Activated CD8-positive, alpha-beta memory T cell treated with anti-CD3 and anti-CD28 coated beads, Interleukin-2, amount 50 U/mL, for 24 hours (primary cell): ENCODE data around the gene RASSF5.

Experiments
- DNase-seq: peaks from one replicate; pipeline ENCODE4 v3.0.0-alpha.2; 2020; ENCODE audit errors: extremely low read depth

The RASSF5 gene

DNA sequence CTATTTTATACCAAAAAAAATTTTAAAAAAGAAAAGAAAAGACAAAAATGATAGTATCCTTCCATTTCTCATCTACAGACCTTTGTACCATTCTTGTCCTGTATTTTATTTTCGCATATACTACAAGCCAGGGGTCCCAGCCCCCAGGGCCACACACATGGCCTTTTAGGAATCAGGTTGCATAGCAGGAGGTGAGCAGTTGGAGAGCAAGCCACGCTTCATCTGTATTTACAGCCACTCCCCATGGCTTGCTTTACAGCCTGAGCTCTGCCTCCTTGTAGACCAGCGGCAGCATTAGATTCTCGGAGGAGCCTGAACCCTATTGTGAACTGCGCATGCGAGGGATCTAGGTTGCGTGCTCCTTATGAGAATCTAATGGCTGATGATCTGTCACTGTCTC is 39.8 kb downstream of the RASSF5 start:
- DNase-seq, result no peak

DNA sequence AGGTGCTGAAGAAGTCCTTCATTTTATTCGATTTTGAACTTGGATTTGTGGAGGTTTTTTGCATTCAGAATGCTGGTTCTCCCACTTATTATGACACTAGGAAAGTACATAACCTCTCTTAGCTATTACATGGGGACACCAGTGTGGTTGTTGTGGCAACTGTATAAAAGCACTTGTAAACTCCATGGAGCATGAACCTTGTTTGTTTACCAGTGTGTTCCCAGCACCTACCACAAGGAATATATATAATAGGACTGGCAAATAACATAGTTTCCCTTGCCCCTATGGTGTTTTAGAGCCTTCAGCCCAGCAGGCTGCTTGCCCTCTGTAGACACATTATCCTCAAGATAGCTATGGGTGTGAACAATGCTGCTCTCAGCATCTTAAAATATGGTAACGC is 43.1 kb downstream of the RASSF5 start:
- DNase-seq, result no peak

DNA sequence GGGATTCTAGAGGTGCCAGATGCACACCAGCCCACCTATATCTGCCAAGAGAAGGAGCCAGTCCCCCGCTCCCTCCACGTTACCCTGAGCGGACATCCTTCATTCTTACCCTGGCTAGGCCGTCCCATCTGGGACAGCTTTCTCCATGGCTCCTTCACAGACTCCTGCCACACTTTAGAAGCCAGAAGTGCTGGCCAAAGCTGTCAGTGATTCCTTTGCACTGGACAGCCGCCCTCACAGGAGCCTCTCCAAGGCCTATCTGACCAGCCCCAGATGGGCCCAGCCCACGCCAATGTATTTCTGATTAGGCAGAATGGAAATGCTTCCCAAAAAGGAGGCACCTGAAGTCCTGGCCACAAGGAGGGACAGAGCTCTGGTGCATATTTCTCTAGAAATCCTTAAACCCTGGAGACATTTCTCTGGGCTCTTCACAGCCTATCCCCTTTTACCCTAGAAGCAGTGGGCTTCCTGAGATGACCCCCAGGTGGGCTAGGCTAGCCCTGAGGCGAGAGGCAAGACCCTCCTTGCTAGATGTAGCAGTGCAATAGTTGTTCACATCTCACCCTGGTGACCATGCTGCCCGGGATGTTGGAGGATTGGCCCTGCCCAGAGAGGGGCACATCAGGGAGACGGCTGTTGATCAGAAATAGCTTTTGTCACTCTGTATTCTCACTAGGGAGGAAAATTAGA is 44.1 kb downstream of the RASSF5 start:
- no peak for DNase-seq

DNA sequence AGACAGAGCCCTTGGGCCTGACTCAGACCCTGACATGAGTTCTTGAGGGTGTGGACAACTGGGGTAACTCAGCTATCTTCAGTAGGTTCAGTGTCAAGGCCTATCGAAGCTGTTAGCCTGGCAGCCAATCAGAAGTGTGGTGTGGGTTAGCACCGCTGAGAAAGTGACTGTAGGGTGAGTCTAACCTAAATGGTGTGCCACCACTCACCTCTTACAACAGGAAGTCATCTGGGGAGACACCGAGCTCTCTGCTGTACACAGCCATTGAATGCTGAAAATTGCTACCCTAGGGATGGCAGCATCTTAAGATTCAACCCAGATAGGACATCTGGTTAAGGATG is 44.6 kb downstream of the RASSF5 start:
- no peak for DNase-seq

DNA sequence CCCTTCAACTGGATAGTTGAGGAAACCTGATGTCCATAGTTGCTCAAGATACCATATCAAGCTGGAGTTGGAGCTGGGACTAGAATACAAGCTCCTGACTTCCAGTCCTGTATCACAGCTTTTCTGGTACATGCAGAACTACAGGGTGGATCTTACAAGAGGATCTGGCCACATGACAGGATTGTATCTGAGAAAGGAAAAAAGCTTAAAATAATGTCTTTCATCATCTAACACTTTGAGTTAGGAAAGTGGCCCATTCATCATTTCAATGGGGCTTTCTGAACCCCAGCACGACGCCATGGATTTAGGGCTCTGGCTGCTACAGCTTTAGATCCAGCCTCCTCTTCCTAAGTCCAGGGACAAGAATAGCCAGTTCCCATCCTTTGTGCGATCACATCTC is 46.9 kb downstream of the RASSF5 start:
- no peak for DNase-seq

DNA sequence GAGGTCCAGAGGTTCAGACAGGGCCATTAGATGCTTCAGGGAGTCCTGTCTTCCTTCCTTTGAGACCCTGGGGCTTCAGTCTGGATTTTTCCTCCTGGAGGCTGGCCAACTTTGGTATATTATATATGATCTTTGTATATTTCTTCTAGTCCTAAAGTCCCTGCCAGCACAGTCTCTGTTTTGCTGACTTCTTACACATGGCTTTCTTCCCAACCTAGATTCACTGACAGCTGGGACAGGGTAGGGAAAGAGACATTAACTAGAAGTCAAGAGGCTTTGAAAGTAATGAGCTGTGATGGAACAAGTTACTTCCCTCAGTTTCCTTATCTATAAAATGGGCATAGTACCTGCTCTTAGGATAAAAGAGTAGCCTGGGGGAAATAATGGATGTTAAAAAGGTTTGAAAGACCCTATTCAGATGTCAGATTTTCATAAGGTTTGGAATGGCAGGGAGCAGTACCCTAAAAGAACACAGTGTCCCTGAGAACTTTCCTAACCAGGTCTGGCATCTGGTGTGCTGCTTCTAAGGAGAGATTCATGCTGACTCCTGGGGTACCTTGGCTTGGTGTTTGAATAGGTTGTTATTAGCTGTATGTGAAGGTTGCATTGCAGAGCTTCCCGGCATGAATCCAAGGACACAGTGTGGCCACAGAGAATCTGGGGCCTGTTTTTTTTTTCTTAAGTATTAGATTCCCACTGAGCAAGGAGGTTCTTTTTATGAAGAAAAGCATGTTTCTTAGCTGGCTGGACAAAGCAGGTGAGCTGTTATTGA is 47.6 kb downstream of the RASSF5 start:
- no peak for DNase-seq

DNA sequence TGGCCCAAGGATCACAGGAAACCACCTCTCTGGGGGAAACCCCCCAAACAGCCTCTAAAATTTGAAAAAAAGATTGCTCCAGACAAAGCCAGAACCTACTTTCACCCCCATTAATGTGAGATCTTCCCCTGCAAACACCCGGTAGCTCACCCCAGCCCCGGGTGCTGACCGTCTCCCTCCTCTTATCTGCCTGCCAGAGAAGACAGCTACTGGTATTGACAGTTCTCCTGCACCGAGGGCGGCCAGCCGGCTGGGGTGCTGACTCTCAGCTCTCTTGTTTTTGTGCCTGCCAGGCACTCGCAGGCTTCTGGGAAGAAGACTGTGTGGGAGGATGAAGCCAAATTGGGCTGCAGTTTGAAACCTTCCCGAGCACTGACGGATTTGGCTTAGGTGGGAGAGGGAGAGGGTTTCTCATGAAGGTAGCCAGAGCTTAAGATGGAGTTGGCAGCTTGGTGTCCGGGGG is 48.2 kb downstream of the RASSF5 start:
- no peak for DNase-seq

DNA sequence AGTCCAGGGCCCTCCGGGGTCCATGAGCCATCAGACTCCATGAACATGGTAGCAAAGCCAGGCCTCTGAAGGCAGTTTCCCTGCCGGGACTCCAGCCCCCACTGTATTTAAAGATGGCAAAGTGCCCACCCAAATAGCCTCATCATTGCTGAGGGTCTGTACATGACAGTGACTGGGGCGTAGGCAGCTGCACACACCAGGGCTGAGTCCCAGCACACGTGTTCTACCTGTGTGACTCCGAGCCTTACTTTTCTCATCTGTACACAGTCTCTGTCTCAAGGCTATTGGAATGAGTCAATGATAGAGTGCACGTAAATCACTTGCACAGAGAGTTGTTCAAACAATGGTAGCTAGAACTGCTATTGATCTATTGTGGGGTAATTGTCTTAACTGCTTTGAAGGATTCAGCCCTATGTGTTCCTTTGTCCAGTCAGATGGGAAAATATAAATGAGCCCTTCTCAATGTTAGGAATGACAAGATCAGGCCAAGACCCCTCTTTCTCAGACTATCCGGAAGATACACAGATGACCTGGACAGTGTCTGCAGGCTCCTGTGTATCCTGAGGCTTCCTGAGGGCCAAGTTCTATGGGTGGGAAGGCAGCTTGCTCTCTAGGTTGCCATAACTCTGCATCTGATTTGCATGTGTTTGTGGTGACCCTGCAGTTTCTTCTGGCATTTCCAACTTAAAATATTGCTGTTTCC is 48.9 kb downstream of the RASSF5 start:
- DNase-seq, result no peak

DNA sequence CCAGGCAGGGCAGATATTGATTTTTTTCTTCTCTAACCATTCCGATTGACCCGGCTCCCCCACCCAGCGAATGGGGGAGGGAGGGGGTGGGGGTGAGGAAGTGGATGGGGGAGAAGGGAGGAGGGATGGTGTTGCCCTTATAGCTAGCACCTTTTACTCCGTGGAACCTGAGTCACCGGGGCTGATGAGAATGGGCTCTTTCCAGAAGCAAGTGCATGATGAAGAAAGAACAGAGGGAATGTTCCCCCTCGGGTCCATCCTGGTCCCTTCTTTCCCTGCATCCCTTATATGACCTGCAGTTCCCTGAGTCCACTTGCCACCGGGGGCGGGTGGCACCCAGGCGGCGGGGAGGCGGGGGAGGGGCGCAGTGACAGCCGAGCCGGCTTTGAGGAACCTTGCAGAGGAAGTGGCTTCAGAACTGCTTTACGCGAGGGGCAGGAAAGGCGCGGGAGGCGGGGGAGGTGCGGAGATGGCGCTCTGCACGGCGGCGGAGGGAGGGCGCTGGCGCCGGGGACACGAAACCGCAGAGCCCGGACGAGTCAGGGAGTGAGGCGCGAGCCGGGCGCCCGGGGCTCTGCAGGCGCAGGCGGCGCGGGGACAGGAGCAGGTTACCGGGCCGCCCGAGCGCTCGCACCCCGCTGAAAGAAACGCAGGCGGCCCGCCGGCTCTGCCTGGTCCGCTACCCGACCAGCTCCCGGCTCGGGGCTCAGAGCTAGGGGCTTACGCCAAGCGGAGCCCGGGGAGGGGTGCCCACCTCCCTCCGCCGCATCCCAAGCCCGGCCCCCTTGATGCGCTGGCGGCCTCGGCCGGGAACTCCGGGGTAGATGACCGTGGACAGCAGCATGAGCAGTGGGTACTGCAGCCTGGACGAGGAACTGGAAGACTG is 49.7 kb downstream of the RASSF5 start:
- DNase-seq, result peak; percentile 61

DNA sequence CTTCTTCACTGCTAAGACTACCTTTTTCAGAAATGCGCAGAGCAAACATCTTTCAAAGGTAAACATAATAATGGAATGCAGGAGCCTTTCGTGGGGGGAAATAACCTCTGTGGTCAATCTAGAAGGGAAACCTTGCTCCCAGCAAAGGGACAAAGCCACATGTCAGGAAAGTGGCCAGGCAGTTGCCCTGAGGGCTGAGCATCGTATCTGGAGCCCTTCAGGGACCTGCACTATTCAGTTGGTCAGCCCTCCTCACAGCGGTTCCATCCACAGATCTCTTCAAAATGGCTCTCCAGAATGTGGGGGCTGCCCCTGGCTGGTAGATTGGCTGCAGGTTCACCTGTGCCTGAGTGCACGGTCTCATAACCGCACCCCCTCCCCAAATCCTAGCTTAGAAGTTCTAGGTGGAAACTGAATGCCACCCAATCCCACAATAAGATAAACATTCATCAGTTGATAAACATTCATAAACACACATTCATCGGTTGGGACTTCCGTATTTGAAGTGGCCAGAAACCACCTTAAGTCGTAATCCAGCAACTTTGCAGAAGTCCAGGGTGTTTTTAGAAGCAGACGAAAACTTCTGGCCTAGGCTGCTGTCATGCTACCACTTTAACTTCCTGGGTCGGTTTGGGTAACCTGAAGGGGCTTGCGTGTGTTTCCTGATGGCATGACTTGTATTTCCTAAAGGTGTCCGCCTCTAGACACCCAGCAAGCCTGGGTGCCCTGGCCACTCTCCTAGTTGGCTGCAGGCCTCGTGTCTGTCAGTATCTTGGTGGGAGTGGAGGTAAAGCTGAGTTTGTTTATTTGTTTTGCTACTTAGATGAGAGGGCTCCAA is 50.5 kb downstream of the RASSF5 start:
- DNase-seq, result no peak

DNA sequence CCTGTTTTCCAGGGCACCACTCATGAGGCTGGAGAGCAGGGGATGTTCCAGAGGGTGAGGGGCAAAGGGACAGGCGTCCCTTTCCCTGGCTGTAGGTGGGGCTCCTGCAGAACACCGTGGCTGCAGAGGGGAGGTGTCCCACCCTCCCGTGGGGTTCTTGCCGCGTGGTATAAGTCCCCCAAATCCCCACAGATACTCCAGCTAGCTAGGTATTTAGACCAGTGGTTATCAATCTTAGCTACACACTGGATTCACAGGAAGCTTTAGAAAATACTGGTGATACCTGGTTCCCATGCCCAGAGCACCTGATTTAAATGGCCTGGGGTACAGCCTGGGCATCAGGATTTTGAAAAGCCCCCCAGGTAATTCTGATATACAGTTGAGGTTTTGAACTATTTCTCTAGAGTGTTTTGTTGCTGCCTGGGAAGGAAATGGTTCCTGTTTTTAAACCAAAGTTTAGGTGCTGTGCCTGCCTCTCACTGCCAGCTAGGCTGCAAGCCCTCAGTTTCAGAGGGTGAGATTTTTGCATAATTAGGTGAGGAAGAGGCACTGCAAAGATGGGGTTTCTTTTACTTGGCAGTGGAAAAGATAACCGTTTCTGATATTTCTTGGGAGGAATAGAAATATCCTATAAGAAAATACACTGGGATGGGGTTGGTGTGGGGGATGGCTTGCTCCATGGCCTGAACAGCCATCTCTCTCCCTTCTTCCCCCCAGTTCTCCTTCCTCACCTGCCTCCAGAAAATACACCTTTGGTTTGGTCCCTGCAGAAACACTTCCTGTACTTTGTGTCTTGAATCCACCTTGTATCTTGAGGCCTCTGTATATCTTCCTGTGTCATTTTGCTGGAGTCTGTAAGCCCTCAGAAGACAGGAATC is 51.7 kb downstream of the RASSF5 start:
- no peak for DNase-seq

DNA sequence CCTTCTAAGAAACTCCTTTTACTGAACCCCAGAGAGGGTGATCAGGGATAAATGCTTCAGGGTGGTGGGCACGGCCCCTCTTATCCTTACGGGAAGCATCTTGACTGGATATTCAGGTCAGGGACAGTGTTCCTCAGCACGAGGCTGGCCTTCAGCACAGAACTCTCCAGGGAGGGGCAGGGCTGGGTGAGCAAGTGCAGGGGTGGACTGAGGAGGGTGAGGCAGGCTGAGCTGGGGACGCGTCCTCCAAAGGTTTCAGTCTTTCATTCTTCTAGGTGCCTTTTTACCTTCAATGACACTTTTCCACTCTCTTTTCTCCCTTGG is 52.3 kb downstream of the RASSF5 start:
- no peak for DNase-seq

DNA sequence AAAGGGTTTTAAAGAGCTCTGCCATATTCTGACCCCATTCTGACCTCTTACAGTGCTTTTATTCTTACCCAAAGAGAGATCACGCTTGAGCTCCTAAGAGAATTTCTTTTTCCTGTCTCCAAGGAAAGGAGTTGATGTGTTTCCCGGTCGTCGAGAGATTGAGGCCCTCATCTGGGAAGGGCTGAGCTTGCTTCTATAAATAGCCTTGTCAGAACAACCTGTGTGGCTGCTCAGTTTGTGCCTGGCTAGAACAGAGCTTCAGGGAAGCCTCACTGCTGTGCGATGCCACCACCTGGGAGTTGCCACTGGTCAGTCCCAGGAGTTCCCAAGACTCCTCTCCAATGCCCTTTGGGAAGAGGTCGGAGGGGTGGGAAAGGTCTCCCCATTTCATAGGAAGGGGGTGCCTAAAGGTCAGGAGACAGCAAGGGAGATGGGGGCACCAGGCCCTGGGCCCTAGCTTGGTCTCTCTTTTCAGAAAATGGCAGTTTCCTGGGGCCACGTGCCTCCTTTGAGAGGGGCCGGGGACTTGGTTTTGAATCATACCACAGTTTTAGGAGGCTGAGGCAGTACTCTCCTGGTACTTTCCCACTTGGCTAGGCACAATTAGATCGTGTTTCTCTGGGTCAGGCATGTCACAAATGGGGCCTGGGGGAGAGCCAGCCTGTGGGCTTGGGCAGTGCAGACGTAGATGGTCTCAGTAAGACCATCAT is 52.8 kb downstream of the RASSF5 start:
- DNase-seq, result no peak

DNA sequence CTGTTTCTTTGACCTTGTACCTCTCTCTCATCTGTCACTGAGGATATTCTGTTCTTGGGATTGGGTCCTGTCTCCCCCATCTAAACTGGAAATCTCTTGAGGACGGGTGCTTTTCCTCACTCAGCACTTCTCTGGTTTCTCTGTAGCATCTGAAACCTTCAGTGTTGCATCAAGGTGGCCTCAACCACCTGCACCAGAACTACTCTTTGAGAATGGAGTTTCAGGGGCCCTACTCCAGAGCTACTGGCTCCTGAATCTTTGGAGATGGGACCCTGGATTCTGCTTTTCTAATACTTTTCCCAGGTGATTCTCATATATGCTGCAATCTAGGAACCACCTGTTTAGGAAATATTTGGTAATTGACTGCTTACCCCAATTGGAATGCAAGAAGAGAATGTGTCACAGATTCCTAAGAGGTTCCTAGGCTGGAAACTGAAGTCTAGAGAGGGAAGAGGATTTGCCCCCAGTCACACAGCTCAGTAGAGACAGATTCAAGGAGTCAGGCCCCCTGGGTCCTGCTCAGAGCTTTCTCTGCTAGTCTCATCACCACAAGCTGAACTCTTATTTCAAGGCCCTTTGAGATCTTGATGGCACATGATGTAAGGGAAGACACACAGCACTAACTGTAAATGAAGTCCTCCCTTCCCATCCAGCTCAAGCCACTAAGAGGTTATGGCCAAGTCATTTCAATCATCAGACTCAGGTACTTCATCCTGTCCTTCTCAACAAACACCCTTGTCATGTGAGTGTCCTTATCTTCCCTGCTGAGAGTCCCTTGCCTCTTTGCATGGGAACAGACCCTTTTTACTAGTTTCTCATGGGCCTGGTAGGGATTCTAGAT is 56.3 kb downstream of the RASSF5 start:
- DNase-seq, result no peak

DNA sequence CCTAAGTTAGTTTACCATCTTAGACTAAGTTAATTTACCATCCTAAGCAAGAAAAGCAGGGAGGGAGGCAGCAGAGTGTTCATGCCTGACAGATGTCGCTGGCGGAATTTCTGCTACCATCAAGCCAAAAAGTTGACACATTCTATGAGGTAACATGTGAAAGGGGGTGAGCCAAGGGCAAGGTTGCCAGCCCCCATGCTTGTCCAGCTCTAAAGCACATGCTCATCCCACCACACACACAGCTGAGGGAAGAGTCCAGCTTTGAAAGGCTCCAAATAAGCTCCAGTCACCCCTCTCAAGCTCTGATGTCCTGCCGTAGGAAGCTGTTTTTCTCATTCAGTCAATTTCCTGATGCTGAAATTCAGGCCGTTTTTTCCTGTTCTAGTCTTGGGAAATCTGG is 58.7 kb downstream of the RASSF5 start:
- no peak for DNase-seq

DNA sequence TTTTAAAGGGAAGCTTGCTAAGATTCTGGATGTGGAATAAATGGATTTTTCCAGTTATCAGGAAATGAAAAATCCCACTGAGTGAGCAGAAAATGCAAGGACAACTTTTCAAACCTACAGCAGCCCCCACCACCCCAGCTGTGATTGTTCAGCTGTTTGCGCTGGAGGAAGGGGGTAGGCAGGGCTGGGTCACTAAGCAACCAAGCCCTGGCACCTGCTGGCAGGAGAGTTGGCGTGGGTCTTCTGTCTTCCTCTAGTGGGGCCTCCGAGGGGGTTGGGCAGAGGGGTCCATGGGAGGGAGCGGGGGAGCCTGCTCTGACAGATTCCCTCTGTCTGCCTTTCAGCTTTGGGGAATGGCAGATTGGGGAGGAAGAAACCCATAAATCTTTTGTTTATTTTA is 59.7 kb downstream of the RASSF5 start:
- no peak for DNase-seq

DNA sequence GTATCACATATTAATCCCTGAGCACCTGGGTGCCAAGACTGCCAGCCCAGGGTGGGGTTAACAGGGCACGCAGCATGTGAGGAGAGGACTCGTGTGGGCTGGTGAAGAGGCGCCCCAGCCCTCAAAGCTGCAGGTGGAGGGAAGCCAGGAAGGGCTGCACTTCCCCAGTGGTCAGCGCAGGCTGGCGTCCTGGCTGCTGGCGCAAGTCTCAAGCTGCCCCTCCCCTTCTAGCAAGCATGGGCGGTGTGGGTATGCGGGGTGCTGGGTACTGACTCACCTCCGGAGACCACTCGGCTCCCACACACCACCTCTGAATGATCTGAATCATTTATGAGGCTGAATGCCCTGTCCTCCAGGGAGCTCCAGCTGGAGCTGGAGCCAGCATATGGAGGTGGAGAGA is 60.9 kb downstream of the RASSF5 start:
- DNase-seq, result no peak

DNA sequence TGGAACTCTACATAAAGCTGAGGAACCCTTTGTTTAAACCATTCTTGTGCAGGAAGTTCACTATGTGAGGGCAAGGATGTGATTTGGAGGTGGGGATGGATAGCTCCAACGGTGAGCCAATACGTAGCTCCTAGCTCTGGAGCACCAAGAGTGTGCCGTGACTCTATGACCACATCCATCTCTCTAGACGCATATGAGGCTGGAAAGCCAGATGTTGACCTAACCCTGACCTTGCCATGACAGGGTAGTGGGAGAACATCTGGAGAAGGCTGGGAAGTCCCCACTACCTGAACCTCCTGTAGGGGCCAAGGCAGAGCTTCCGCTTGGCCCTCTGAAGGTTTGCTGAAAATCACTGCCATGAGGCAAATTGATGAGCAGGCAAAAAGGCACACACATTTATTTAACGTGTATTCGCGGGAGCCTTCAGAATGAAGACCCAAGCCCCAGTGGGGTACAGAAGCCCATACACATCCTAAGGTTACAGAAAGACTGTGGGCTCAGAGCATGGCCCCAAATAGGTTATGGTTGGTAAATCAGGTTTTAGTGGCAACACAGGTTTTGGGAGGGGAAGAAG is 61.5 kb downstream of the RASSF5 start:
- DNase-seq, result no peak
